HPDE6-E6E7 (cell line): ENCODE data around the gene GNB1.
"Not testable (repeated sequence)": the region's sequence is repeated elsewhere in the genome, so short reads cannot be mapped to it uniquely, and the experiment has no call there.

Source experiments
- DNase-seq: peaks from one replicate; pipeline ENCODE4 v3.0.0; 2011; ENCODE audit warnings: missing footprints; ENCODE audit errors: extremely low spot score

The GNB1 gene

GRCh38 chr1:1761504-1762376 lies 129.1 kb downstream of the GNB1 start:
- DNase-seq: no peak

- DNase-seq: no peak
Measured at GRCh38 chr1:1760715-1761114, 130.2 kb downstream of the GNB1 start.

- no peak for DNase-seq
Measured at GRCh38 chr1:1760345-1760650, 130.6 kb downstream of the GNB1 start.

DNA sequence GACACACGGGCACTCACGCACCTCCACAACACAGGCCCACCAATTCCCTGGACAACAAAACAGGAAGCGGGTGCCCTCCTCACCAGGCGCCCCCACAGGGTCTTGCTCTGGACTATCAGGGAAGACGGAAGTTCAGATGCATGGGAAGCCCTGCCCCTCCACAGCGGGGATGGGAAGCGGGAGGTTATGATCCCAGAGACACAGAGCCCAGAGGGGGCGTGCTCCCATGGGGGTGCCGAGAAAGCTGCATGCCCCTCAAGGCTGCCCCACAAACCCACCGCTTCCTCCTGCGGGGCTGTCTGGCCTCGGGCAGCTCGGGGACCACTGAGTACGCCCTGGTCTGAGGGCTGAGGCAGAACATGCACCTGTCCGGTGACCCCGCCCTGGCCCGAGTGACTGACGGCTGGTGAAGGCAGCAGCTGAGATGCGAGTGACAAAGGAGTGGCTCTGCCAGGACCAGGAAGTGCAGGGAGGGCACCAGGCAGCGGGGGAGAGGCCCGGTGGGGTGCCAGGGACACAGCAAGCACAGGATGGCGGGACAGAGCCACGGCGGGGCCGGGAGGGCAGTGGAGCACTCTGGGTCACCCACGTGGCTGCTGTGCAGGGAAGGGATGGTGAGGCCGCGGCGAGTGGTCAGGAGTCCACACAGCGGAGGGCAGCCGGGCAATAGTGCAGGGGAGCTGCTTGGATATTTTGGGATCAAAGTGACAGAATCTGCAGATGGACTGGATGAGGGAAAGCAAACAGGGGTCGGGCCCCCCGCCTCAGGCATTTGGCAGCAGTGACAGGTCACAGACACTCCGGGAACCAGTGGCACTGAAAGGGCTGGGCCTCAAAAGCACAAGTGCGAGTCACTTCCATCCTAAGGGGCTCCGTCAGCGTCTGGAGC lies 131.2 kb downstream of the GNB1 start:
- no peak for DNase-seq

- peak; percentile 76 for DNase-seq
Measured at GRCh38 chr1:1758692-1759455, 132.0 kb downstream of the GNB1 start.

DNA sequence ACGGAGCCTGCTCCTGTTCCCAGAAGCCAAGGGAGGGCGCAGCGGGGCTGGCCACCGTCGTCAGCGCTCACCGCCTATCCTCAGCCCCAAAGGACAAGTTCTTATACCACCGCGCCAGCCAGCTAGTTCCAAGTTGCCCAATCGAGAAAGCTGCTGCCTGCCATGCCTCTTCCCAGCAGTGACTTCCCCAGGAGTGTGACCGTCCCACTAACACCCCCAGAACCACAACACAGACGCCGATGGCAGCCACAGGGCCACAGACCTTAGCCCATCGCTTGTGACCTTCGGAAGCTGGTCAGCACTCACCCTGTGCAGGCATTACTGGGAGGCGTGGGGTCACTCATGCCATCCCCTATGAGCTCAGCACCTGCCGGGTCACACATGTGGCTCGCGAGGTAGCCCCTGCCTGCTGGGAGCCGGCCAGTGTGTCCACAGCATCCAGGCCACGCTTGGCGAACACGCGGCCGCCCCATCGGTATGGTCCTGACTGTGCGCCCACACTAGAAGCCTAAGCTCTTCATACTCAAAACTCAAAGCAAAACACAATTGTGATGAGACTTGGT lies 132.7 kb downstream of the GNB1 start:
- no peak for DNase-seq

DNA sequence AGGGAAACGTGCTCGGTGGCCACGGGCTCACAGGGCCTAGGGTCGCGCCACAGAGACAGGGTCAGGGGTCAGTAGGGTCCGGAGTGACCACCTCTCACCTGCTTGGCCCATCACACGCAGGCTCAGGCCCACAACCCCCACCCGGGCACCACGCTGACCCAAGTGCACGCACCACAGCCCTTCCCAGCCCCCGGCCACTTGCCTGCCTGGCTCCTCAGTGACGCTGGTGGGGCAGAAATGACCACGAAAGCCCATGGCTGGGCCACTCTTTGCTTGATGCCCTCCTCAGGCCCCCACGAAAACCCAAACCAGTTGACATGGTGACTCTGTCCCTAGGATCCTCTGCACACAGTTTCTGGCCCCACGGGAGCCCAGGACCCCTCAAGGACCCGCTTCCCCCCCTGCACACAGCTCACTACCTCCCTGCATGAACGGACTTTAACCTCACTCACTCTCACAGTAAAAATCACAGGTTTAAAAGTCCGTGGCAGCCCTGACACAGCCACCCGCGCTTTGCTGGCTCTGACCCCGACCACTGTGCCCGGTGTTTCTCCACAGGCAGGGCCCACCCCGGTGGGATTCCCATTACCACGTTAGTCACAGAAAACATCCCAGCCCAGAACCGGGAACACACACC lies 133.3 kb downstream of the GNB1 start:
- no peak for DNase-seq

DNA sequence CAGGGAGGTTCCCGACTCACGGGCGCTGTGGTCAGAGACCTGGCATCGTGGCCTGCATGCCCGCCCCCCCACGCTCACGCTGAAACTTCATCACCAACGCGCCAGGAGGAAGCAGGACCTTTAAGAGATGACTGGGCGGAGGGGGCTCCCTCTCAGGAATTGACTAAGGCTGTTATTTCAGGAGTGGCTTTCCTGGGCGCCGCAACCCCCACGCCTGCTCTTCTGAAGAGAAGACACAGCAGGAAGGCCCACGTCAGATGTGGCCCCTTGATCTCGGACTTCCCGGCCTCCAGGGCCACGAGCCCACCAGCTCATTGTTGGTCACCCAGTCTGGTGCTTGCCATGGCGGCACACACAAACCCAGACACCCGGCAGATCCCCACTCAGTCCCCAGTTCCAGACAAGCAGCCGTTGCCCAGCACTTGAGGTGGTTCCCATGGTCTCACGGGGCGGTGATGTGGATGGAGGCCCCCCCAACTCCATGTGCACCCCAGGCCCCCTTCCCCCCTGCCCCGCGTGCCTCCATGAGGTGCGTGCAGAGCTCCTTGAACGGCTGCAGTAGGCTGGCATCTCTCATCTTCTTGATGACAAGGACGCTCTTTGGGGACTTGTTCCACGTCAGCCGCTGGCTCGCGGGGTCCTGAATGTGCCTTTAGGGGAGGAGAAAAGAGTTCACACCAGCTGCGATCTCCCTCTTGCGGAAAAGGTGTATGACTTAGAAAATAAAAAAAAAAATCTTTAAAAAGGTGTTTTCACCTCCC lies 134.0 kb downstream of the GNB1 start:
- DNase-seq: no peak

DNA sequence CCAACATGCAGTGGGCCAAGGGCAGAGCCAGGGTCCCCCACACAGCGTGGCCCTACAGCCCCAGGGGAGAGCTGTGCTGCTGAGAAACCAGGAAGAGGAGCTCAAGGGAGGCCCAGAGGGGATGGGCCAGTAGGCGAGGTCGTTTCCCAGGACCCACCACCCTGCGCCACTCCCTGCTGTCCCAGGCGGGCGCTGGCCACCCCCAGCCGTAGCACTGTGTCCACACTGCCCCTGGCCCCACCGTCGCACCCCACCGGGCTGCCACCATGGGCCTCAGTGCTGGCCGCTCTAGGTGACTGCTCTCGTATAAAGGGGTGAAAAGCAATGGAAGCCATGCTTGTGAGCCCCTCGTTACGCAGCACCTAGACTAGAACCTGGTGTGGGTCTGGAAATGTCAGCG lies 135.0 kb downstream of the GNB1 start:
- DNase-seq: no peak

DNA sequence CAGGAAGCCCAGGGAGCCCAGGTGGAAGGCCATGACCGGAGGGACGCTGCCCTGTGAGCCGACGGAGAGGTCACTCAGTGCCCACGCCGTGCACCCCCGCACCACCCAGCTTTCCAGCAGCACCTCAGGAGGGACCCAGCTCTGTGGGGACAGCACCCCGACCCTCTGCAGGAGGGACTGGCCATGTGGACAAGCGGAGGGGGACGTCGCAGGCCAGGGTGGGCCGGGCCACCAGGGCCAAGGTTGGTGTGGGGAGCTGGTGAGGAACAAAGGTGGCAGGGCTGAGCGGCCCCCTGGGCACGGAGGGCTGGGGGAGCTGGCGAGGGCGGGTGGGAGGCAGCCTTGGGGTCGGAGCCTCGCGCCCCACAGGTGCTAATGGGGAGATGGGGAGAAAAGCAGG lies 135.5 kb downstream of the GNB1 start:
- DNase-seq: no peak

- DNase-seq: no peak
Measured at GRCh38 chr1:1754051-1754815, 136.7 kb downstream of the GNB1 start.

DNA sequence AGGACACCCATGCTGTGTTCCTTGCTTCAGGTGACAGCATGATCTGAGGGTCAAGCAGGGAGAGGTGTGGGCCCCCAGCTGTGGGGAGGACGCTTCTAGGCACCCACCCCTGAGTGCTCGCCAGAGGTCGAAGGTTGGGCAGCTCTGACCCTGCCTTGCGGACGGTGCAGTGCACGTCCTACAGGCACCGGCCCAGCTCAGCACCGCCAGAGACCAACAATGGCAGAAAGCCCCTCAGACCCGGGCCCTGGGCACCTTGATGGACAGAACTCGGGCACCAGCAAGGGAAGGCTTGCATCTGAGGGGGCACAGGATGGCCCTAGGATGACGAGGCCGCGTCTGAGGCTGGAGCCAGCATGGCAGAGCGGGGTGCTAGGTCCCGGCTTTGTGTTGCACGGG lies 137.3 kb downstream of the GNB1 start:
- DNase-seq: no peak

- DNase-seq: no peak
Measured at GRCh38 chr1:1752636-1753606, 138.0 kb downstream of the GNB1 start.

- no peak for DNase-seq
Measured at GRCh38 chr1:1752190-1752589, 138.7 kb downstream of the GNB1 start.

DNA sequence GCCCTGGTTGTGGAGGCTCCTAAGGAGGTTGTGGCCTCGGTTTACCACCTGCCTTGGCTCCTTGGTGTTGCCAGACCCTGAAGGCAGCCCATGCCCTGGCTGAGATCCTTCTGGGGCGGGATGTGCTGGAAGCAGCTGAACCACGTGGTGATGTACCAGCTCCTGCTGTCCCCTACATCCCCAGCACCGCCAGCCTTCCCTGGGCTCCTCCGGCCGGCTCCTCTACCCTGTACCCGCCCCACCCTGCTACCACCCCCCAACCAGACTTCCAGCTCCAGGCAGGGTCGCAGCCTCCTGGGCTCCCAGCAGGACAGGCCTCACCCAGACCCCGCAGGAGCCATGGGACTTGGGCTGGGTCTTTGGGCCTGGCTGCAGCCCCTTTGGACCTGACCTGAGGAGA lies 140.9 kb downstream of the GNB1 start:
- not testable (repeated sequence) for DNase-seq

- DNase-seq: no peak
Measured at GRCh38 chr1:1748686-1749321, 142.1 kb downstream of the GNB1 start.

DNA sequence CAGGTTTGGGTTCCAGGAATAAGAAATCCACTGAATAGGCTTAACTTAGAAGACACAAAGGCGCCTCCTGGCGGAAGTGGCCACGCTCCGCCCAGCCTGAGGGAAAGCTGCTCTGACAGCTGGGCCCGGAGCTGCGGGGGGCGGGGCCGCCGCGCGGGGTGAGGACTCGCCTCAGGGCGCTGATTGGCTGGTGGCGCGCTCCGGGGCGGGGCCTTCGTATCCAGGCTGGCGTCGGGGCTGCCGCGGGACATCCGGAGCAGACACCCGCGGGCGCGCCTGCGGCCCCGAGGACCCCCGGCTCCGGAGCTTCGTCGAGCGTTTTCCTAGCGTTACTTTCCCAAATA lies 144.3 kb downstream of the GNB1 start:
- DNase-seq: not testable (repeated sequence)
